Ishikawa (cell line): Measurements from ENCODE around the gene ENG.
A peak's percentile ranks its signal among the peaks of the same experiment; 100 is the strongest.

Experiments used
- TAF1 ChIP-seq: IDR thresholded peaks from 2 replicates; pipeline ENCODE4 v1.6.1; 2012; ENCODE audit warnings: low read depth, mild to moderate bottlenecking
- TF ChIP-seq, protein P1 (sequence below): IDR thresholded peaks from 2 replicates; pipeline ENCODE4 v1.6.1; 2012

DNA sequence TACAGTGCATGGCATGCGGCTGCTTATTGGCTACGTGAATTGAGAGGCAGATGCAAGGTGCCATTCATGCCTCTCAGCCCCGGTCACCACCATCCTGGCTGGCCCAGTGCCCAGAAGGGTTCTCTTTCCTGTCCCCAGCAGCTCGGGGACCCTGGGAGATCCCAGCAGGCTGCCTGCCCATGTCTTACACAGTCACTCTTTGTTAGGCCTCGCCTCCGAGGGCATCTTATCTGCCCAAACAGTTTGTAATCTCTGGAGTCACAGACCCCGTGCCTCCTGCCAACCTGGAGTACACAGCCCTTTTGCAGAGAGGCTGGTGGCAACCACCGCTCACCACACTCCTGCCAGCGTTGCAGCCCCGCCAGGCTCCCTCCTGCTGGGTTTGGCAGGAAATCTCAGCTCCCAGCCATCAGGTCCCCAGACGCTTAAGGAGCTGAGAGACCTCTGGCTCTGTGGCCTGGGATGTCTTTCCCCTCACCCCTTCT, 30.0 kb upstream of the ENG start:
- TF ChIP-seq TAF1: no peak
- TF ChIP-seq, protein P1, sequence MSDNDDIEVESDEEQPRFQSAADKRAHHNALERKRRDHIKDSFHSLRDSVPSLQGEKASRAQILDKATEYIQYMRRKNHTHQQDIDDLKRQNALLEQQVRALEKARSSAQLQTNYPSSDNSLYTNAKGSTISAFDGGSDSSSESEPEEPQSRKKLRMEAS: peak; percentile 29; the same call in 1 of the 2 replicates
